SKM-1 (cell line): ENCODE data around the gene NME1.
"Not testable (repeated sequence)": the region's sequence is repeated elsewhere in the genome, so short reads cannot be mapped to it uniquely, and the experiment has no call there.

Source experiments
- DNase-seq: peaks from one replicate; lab custom pipeline; 2025; ENCODE audit not compliant: unreplicated experiment; lab: John Stamatoyannopoulos, UW

Gene NME1

DNA sequence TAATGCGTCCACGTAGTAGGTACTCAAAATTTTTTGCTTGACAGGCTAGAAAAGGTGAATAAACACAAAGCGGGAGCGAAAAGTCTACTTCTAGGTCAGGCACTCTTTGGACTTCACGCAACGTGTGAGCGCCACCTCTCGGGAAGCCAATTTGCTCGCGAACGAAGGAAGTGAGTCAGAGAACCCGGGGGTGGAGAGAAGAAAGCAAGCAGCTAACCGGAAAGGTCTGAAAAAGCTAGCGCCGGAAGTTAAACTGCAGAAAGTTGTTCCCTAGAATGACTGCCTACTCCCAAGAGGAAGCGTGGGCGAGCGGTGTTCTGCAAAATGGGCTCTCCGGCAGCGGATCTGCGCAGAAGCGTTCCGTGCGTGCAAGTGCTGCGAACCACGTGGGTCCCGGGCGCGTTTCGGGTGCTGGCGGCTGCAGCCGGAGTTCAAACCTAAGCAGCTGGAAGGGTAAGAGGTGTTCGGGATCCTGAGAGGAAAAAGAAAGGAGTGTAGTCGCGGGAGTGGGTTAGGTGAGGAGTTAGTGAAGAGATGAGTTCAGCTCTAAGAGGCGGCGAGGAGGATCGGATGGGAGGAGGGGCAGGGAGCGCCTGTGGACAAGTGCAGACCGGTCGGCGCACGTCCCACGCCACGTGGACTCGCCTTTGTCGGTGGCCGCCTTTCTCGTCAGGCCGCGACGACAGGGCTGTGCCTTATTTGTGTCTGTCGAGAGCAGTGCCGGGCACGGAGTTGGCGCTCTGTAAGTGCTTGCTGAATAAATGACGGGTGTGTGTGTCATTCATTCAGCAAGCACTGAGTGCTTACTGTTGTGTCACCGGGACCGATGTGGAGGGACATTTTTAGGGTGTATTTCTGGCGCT is at the start of gene NME1:
NME1 (plus strand) TSS at position 350 of the 863 bp plus-strand sequence. CDS start 2,096 bp downstream, outside the sequence.
- peak; percentile 99 for DNase-seq

- no peak for DNase-seq
These were observed 45.6 kb upstream of the NME1 start for GRCh38 chr17:51107778-51108177.

DNA sequence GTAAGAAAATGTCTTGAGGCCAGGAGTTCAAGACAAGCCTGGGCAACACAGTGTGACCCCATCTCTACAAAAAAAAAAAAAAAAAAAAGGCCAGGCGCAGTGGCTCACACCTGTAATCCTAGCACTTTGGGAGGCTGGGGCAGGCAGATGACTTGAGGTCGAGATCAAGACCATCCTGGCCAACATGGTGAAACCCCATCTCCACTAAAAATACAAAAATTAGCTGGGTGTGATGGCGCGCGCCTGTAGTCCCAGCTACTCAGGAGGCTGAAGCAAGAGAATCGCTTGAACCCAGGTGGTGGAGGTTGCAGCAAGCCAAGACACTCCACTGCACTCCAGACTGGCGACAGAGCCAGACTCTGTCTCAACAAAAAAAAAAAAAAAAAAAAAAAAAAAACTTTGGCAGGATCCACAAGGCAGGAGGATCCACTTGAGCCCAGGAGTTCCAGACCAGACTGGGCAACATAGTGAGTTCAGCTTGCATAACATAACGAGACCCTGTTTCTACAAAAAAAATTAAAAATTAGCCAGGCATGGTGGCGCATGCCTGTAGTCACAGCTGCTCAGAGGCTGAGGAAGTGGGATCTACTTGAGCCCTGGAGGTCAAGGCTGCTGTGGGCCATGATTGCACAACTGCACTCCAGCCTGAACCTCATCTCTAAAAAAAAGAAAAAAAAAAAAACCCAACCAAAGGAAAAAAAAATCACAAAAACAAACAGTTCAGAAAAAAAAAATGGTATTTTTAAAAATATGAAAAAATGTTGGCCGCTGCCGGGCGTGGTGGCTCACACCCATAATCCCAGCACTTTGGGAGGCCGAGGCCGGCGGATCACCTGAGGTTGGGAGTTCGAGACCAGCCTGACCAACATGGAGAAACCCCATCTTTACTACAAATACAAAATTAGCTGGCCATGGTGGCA is 40.8 kb upstream of the NME1 start:
- peak; percentile 39 for DNase-seq

DNA sequence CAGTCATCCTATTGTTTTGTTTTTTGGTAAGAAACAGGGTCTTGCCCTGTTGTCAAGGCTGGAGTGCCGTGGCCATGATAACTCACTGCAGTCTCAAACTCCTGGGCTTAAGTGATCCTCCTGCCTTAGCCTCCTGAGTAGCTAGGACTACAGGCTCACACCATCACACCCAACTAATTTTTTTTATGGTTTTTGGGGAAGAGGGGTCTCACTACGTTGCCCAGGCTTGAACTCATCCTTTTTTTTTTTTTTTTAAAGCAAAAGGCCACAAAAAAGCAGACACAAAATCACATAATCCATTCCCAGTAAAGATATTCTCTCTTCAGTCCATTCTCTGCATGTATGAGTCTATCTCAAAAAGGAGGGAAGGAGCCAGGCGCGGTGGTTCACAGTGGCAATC is 38.2 kb upstream of the NME1 start:
- DNase-seq, result no peak

DNA sequence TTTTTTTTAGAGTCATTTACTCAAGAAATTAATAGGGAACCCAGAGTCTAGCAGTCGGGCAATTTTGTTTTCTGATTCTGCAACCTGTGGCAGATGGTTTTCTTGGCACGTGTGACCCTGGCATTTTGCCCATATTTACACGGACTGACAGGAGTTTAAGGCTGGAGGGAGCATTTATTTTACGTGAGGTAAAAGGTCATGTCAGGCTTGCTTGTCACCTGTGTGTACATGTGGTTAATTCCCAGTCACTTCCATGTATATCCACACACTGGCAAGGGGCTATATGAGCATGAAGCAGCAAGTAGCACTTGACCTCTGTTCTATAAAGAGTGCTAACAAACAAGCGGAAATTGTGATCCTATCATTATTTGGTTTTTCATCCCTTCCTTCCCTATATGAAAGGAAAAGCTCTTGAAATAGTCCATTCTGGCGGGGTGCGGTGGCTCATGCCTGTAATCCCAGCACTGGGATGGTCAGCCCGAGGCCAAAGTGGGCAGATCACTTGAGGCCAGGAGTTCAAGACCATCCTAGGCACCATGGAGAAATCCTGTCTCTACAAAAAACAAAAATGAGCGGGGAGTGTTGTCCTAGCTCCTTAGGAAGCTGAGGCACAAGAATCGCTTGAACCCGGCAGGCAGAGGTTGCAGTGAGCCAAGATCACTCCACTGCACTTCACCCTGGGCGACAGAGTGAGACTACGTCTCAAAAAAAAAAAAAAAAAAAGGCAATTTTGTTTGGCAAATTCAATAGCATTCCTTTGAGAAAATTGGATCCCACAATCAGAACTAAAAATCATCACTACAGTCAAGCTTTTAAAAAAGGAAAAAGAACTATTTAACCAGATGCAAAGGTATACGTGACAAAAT is 34.8 kb upstream of the NME1 start:
- no peak for DNase-seq

- no peak for DNase-seq
These were observed 33.7 kb upstream of the NME1 start for GRCh38 chr17:51119415-51120356.

- DNase-seq, result no peak
These were observed 33.0 kb upstream of the NME1 start for GRCh38 chr17:51120357-51120738.

- DNase-seq, result peak; percentile 86
These were observed 32.4 kb upstream of the NME1 start, which contains the start of gene SPAG9 for GRCh38 chr17:51120739-51121619. Gene SPAG9, minus strand, starts transcription at chr17:51120868. Its CDS starts 212 bp downstream, at chr17:51120656.

DNA sequence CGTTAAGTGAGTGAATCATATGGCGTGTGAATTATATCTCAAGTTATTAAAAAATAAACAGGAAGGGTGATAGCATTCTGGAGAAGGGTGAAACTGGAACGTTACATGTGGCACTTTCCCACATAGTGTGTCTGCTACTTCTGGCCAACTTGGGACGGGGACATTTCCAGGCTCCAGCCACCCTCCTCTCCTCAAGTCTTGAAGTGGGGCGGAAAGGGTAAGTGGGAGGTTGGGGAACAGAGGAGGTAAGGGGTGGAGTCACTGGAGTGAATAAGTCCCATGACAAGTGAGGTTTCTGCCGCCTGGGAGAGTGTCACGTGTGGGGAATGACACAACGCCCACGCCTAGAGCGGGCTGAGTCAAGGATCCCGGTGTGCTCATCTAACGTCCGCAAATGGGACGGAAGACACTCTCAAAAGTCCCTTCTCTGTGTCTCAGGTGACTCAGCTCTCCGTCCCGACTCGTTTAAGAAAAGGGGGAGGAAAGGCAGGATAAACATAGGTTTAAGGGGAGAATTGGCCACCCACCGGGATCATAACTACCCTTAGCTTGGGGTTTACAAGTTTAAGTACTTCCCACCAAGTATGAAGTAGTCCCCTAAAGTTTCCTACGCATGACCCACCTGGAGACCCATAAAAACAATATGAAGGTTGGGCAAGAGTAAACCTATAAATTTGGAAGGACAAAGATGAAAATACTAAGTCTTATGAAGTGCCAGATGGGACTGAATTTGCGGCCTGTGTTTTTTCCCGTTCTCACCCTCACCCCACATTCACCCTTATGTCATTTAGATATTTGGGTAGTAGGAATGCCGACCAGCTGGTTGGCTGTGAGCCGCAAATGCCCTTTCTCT is 31.5 kb upstream of the NME1 start:
- DNase-seq, result peak; percentile 90

- DNase-seq, result not testable (repeated sequence)
These were observed 30.8 kb upstream of the NME1 start for GRCh38 chr17:51122473-51123115.

- no peak for DNase-seq
These were observed 28.5 kb upstream of the NME1 start for GRCh38 chr17:51124640-51125503.

DNA sequence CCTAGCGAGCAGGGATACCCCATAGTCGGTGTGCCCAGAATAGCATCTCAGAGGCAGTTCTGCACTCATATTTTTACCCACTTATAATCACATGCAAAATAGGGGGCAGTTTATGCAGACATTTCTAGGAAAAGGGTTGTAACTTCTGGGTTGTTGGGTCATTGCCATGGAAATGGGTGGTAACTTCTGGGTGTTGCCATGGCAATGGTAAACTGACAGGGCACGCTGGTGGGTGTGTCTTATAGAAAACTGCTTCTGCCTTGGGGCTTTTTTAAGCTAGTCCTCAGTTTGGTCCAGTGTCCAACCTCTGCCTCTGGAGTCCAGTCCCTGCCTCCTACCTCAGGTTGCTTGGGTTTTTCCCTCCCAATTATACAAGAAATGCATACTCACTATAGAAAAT is 25.3 kb upstream of the NME1 start:
- DNase-seq, result no peak

GRCh38 chr17:51132964-51133319 is 20.4 kb upstream of the NME1 start:
- no peak for DNase-seq

GRCh38 chr17:51133365-51133764 is 20.0 kb upstream of the NME1 start:
- no peak for DNase-seq

DNA sequence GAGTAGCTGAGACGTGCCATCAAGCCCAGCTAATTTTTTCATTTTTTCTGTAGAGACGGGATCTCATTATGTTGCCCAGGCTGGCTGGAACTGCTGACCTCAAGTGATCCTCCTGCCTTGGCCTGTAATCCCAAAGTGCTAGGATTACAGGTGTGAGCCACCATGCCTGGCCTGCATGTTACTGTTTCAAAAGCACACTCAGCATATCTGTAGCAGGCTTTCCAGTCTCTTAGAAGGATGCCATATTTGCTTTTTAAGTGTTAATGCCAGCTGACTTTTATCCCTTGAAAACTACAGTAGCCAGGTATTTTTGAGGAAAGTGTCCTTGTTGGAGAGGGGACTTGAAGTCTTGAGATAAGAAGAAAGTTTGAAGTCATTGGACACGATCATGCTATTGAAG is 17.4 kb upstream of the NME1 start:
- no peak for DNase-seq

GRCh38 chr17:51142597-51142996 is 10.8 kb upstream of the NME1 start:
- no peak for DNase-seq
